Colon (tissue), 2 donors: ENCODE measurements around the gene C10orf90.

ENCODE experiments used
- FAIRE-seq: peaks from 2 replicates; lab custom pipeline; 2012; peaks lifted over from hg19 to GRCh38; lab: Jason Lieb, UNC
- donor health status: control.
- donor health status: control.

C10orf90 gene

DNA sequence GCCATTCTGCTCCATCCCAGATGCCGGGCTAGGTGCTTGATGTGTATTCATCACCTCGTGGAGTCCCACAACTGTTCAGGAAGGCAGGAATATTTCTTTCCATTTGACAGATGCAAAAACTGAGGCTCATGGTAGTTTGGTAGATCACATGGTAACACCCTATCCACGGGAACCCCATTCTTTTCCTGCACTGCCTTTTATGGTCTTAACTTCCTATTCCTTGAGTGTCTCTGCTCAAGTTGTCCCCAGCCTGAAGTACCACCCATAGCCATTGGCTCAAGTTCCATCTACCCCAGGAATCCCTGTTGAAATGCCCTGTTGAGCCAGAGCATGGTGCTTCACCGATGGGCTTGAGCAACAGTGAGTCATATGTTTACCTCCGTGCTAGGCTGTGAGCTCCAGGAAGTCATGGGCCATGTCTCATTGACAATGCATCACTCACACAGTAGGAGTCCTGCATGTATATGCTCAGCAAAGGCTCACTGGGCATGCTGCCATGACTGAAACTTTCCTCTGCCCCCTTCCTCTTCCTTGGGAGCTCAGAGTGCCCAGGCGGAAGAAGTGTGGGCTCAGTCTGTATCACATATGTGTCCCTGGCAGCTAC is 210.5 kb downstream of the C10orf90 start:
- FAIRE-seq = no peak

DNA sequence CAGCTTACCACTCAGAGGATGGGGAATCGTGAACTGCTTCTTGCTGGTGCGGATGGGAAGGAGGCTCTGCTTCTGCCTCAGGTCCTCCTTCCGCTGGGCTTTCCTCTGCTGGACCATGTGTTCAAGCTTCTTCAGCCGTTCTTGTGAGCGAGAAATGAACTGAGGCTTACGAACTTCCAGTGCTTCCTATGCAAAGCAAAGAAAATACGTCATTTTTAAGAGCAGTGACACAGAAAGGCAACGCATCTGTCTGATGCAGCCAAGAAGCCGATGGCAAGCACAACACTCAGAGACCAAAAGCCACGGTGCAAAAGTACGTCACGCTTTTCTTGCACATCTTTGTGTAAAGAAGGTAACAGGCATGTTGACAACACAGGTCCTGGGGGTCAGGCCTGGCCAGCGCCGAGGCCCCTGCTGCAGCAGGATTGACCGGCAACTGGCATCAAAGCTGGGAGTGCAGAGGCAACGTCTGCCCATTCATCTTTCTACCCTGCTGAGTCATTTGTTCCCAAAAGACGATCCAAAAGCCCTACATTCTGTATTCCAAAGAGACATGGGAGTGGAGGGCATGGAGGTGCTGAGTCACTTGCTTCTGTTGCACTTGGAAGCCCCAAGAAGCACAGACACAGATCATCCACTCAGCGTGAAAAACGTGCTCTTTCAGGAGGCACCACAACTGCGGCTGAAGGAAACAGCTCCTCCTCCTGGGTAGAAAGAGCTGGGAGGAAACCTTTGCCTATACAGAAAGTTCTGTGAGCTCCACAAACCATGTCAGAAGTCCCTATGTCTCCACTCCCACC is 211.3 kb downstream of the C10orf90 start:
- no peak for FAIRE-seq

DNA sequence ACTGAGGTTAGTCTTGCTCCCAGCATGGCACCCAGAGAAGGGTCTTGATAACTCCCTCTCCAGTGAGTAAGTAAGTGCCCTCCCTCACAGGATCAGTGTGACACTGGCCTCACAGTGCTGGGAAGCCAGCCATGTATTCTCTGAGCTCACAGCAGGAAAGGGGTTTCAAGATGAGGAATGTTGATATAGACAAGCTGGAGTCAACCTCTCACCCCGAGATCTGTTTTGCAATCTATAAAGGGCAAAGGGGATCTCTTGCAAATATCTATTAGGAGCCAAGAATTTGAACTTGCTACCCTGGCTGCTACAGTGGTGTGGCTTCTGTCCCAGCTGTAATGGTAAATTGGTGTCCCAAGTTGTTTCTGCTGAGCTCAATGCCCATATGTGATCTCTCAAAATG is 212.0 kb downstream of the C10orf90 start:
- FAIRE-seq = no peak

DNA sequence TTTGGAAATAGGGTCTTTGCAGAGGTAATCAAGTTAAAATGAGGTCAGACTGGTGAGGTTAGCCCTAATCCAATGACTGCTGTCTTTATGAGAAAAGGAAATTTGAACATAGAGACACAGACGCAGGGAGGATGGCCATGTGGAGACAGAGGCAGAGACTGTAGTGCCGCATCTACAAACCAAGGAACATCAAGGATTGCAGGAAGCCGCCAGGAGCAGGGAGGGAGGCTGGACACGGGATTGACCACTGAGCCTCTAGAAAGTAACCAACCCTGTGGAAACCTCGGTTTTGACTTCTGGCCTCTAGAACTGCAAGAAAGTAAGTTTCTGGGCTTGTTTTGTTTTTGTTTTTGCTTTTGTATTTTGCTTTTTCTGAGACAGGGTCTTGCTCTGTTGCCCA is 213.9 kb downstream of the C10orf90 start:
- no peak for FAIRE-seq

DNA sequence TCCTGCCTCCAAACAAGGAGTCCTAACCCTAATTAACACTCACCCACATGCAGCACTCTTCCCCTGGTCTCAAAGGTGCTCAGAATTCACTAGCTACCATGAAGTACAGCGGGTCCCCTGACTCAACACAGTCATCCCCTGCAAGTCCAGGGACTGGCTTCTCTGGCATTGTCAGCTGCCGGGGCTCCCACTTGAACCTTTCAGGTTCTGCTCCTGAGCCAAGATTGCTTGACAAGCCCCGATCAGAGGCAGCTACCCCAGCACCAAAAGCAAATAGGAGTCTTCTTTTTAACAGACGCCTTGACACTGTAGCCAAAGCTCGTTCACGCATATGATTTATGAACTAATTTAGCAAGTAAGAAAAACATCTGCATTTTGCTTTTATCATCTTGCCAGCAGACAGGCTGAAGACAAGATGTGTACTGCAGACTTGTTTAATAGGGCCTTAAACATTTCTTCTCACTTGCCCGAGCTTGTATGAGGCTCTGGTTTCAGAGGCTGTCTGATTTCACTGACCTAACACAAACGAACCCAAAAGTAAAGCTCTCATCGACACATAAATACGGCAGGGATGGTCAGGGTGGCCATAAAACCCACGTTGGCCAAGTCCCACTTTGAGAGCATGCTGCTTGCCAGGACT is 214.6 kb downstream of the C10orf90 start:
- no peak for FAIRE-seq

DNA sequence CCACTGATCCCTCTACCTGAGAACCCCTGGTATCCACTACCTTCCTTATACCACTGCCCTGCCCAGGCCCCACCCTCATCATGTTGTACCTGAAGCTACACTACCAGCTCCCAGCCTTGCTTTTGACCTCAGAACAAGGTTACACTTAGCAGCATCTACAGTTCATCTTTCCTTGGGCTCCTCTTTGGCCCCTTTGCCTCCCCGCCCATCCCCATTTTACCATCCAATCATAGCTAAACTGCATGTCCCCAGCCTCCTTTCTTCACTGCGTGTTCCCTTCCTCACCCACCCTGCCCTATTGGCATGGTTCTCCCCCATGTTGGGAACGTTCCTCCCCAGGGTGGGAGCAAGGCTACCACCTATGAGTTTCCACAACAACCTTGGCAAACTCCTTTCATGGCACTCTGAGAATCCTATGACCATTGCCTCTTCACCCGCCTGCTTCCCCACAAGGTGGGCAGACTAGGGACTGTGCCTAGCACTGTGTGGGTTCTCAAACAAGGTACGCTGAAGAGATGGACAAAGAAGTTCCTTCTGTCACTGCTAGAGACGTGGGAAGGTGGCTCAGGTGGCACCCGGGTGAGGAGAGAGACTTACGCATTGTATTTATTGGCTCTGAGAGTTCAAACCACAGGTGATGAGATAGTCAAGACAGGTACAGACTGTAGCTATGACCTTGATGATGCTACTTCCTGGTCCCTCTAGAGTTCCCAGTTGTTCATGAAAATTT is 215.3 kb downstream of the C10orf90 start:
- FAIRE-seq = no peak

DNA sequence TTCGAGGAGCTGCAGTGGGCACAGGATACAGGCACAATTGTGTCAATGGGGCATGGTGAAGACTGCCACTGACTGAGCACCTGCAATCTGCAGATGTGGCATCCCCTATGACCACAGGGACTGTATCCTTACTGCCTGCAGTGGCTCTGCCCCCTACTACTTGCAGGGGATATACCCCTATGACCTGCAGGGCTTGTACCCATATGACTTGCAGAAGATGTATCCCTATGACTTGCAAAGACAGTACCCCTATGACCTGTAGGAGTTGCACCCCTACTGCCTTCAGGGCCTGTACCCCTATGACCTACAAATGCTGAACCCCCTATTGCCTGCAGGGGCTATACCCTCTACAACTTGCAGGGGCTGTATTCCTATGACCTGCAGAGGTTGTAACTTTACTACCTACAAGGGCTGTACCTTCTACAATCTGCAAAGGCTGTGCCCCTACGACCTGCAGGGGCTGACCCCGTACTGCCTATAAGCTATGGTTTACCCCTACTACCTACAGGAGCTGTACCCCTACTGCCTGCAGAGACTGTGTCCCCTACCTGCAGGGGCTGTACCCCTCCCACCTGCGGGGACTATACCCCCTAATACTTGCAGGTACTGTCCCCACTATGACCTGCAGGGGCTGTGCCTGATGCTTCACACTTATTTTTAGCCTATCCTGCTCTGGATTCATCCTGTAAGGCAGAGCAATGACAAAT is 216.3 kb downstream of the C10orf90 start:
- FAIRE-seq = no peak

DNA sequence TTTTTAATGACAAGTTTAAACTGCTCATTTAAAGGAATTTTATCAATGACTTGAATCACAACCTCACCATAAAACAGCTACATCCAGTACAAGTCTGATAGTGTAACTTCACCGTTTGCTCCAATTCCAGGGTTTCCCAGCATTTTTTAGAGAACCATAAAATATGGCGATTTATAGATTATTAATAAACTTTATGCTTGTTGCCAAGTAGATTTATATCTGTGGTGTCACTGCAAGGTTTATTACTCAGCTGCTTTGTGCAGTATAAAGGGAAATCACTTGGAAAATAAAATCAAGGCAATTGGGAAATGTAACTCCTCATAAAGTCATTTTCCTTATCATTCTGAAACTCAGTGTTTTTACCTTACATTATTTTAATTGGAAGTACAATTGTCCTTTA is 218.2 kb downstream of the C10orf90 start:
- FAIRE-seq = no peak

DNA sequence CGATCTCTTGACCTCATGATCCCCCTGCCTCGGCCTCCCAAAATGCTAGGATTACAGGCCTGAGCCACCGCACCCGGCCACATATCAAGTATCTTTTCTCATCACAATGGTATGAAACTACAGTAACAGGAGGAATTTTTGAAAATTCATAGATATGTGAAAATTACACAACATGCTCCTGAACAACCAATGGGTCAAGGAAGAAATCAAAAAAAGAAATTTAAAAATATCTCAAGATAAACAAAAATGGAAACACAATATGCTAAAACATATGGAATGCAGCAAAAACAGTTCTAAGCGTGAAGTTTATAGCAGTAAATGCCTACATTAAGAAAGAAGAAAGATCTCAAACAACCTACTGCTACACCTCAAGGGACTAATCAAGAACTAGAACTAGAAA is 222.4 kb downstream of the C10orf90 start:
- no peak for FAIRE-seq

DNA sequence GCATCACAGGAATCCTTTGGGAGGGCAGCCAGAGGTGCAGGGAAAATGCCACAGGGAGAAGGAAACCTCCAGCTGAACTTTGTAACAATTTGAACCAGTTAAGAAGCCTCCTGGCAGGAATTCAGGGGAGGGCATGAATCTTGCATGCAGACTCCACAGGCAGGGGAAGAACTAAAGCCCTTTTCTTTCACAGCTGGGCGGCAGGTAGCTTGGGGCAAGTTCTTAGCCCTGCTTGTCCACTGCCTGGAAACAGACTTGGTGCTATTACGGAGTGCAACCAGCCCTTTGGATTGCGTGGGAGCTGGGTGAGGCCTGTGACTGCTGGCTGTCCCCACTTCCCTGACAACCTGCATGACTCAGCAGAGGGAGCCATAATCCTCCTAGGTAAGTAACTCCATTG is 230.6 kb downstream of the C10orf90 start:
- FAIRE-seq = no peak

DNA sequence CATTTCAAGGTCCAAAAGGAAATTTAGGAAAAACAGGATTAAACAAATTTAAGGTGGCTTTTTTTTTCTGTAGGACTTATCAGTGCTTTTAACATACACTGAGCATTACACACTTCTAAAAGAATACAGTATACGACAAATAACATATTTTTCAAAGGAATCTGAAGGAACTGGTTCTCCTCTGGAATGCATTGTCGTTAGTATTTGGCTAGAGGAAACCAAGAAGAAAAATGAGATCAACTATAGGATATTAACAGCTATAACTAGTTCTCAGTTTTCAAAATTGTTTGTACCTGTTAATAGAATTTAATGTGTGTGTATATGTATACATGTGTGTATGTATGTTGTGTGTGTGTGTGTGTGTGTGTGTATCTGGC is 232.1 kb downstream of the C10orf90 start:
- FAIRE-seq = no peak

DNA sequence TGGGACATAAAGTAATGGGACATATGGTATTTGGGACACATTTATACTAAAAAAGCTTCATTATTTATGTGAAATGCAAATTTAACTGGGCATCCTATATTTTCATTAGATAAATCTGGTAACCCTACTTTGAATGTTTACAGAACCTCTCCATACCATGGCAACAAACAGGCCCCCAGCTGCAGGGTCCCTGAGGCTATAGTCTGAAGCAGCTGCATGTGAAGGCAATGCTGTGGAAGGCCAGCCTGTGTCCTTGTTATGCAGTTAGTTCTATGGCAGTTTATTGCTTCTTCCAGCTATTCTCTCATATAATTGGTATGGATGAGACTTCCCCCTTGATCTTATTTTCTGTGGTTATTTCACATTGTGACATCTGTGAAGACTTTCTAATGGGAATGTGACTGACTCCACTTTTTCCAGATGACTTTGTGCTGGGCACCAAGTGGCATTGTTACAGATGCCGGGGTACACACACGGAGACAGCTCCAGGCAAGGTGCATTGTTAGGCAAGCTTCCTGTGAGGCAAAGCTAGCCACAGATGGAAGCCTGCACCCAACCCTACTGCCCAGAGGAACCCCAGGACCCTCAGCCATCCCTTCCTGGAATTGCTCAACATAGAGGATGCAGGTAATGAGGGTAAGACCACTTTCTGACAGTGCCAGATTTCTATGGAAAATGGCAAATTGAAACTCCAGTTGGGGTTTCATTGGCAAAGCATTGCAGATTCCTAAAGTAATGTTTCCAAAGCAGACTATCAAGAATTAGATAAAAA is 232.7 kb downstream of the C10orf90 start:
- no peak for FAIRE-seq

DNA sequence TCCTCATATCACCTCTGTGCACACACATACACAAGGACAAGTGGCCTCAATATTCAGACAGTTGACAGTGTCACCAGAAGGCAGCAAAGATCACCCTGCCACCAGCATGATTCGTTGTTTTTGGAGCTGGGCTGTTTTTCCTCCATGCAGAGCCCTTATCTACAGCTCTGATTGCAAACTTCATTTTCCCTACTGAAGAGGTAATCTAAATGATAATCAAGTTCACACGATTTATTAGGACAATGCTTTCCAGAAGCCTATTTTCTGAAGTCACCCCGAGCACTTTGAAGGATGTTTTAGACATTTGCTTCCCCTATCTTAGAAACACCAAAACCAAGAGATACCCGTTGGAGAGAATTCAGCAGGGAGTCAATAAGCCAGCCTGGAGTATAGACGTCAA is 236.3 kb downstream of the C10orf90 start:
- FAIRE-seq = no peak

DNA sequence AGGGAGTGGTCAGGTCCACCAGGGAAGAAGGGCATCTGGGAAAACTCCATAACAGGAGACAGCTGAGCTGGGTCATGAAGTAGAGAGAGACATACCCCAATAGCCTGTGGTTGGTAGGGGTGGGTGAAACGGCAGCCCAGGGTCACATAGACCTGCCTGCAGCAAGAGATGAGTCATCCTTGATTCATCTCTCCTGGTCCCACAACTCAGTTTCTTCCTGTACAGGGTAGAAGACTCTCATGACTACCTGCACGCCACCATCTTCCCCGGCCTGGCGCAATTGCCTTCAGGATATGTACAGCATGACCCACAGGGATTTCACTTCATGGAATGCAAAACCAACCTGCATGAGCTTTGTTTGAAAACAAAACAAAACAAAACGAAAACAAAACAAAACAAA is 237.1 kb downstream of the C10orf90 start:
- FAIRE-seq = no peak

DNA sequence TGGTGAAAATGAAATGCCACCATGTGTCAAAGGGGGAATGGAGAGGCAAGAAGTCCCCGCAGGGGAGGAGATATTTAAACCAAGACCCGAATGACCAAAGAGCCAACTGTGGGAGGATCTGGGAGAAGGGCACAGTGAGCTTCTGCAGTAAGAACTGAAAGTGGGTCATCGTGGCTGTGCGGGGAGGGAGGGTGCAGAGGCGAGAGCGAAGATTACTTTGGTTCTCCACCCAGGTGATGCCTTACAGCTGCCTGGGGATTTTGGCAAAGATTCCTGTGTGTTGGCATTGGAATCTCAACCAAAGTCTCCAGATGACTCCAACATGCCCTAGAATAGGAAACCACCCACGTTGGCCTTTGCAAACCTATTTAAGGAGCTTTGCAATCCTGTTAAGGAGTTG is 238.0 kb downstream of the C10orf90 start:
- no peak for FAIRE-seq

DNA sequence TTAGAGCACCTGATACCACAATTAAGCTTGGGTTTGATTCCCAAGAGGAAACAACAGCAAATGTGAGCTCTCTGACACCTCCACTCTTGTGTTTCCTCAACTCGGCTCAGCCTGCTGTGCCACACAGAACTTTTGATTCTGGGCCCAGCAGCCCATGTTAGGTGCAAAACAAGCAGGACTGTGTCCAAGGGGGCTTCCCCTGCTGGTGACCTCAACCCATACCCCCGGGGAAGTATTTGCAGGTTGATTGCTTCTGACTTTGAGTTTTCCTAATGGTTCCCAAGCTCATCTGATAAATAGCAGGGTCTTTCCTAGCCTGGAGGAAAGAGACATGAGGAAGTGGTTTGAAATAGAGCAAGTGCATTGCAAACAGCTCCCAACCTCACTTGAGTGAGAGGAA is 238.7 kb downstream of the C10orf90 start:
- no peak for FAIRE-seq

DNA sequence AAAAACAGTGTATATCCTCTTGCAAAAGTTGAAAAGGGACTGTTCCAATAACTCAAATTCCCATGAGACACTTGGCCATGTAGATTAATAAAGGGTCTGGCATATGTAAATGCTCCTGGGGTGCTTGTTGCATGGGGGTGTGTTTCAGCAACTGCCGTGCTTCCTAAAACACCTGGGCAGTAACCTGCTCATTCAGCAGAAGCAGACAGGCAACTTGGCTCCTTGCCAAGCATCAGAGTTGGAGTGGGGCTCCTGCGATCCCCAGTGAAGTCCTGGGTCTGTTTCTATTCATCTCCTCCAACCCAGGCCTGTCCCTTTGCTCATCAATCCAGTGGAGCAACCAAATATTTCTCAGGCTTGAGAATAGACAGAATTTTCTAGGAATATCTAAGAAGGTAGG is 240.0 kb downstream of the C10orf90 start:
- no peak for FAIRE-seq

DNA sequence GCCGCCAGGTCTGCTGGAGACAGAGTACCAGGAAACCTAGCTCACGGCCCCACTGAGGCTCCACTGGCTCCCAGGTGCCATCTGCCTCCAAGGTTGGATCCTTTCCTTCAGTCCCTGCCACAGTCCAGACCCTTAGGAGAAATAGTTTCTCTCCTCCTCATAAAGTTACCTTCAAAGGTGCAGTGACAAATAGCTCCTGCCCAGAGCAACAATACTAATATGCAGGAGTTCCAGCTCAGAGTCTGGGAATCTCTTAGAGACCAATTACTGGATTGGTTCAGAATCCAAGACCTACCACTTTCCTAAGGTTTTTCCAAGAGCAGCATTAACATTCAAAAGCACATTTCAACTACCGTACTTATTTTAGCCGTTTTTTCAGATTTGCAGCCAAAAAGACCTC is 241.2 kb downstream of the C10orf90 start:
- FAIRE-seq = no peak

DNA sequence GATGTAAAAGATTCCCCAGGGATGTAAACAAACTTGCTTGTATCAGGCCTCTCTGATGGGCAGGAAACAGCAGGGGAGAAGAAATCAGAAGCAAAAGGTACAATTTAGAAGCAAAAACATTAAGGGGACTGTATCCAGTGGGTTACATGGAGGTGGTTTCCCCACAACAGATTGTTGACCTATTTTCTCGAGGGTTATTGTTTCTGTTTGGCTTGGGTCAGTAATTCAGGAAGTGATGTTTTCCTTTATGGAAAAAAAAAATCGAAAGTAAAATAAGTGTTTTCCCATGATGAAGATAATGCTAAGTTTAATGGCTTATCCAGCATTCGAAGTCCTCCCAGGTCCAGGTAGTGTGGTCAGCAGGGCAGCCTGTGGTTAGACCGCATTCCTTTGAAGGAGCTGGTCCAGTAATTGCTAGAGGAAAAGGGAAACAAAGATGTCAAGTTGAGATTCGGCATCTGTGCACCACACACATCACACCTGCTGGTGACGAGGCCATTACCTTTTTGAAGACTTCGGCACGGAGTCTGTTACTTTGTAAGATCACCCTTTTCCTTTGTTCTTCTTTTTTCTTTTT is 244.9 kb downstream of the C10orf90 start:
- FAIRE-seq = no peak

DNA sequence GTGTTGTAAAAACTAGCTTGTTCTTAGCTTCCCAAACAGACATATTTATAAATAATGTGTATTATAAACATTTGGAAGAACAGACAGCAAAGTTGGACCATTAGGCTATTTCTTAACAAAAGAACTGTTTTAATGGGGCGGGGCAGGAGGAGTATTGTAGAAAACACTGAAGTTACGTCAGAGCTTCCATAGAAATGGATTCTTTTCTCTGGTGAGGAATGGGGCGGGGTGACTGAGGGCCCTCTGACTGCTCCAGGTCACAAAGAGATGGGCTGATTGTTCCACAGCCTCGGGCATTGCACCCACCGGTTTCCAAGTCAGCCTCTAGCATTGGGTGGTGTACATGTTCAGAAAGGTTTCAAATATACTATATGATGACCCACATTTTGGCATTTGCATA is 245.5 kb downstream of the C10orf90 start:
- no peak for FAIRE-seq
